PC-9 (cell line): Measurements from ENCODE around the gene ETS1.

Experiments used
- EZH2 ChIP-seq: fragments of 200-600 bp; sonication (generic); IDR thresholded peaks from 2 replicates; pipeline ENCODE4 v1.8.0; 2017; ENCODE audit warnings: antibody characterized with exemption, low read depth
- TF ChIP-seq, protein P1 (sequence below): fragments of 200-600 bp; sonication (generic); conservative IDR thresholded peaks from 2 replicates; pipeline ENCODE4 v1.6.1; 2017; ENCODE audit warnings: mixed run types, antibody characterized with exemption, mild to moderate bottlenecking, moderate library complexity

DNA sequence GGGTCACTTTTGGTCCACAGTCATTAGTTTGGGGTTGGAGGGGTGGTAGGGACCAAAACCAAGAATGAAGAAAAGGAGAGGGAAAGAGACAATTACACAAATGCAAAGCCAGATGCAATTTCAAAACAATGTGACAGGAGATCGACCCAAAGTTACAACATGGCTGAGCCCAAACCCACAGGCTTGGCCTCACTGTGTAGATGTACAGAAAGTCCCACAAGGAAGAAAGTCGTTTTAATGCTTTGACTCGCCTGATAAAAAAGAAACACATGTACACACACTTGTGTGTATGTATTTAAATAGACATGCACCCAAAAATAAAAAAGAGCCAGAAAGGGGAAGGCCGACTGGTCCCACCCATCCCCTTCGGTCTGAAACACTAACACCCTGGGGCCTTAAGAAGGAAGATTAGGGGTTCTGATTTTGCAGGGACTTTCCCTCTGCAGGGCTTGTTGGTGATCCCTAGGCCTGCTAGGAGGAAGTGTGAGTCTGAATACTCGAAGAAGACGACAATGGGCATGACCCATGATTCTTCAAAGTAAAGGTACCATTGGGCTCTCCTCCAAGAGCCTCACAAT, 104.1 kb downstream of the ETS1 start:
- TF ChIP-seq, protein P1, sequence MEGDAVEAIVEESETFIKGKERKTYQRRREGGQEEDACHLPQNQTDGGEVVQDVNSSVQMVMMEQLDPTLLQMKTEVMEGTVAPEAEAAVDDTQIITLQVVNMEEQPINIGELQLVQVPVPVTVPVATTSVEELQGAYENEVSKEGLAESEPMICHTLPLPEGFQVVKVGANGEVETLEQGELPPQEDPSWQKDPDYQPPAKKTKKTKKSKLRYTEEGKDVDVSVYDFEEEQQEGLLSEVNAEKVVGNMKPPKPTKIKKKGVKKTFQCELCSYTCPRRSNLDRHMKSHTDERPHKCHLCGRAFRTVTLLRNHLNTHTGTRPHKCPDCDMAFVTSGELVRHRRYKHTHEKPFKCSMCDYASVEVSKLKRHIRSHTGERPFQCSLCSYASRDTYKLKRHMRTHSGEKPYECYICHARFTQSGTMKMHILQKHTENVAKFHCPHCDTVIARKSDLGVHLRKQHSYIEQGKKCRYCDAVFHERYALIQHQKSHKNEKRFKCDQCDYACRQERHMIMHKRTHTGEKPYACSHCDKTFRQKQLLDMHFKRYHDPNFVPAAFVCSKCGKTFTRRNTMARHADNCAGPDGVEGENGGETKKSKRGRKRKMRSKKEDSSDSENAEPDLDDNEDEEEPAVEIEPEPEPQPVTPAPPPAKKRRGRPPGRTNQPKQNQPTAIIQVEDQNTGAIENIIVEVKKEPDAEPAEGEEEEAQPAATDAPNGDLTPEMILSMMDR = no peak
- no peak for TF ChIP-seq EZH2
